IPS DF 6.9 (cell line): Measurements from ENCODE around the gene MACC1.

Experiments used
- DNase-seq: peaks from one replicate; pipeline ENCODE4 v3.0.0-alpha.2; 2013; ENCODE audit warnings: low read depth, low spot score
- H3K27ac ChIP-seq: one replicate; pipeline ENCODE4 v1.5.1; 2013; ENCODE audit warnings: low read length, control low read depth
- H3K27me3 ChIP-seq: 2 replicates; pipeline ENCODE4 v1.6.1; 2013; ENCODE audit warnings: mild to moderate bottlenecking, low read length; ENCODE audit not compliant: control insufficient read depth, insufficient read depth
- H3K36me3 ChIP-seq: 2 replicates; pipeline ENCODE4 v1.6.1; 2013; ENCODE audit warnings: low read length; ENCODE audit not compliant: control insufficient read depth, insufficient read depth
- H3K4me1 ChIP-seq: 2 replicates; pipeline ENCODE4 v1.6.1; 2013; ENCODE audit warnings: low read length; ENCODE audit not compliant: control insufficient read depth, insufficient read depth
- H3K4me3 ChIP-seq: 2 replicates; pipeline ENCODE4 v1.5.1; 2013; ENCODE audit warnings: mild to moderate bottlenecking, low read length
- H3K9me3 ChIP-seq: 2 replicates; pipeline ENCODE4 v1.6.1; 2013; ENCODE audit warnings: low read length, inconsistent platforms; ENCODE audit not compliant: control insufficient read depth, insufficient read depth
- WGBS: extraction: QIAGEN DNeasy Blood & Tissue Kit; methylation state at CpG from one replicate; pipeline ENCODE4 v1.1.7; 2013; ENCODE audit warnings: mixed read lengths, missing lambda C conversion rate; ENCODE audit not compliant: insufficient read length, insufficient coverage; 5-methylcytosine and 5-hydroxymethylcytosine counted together

Gene MACC1

GRCh38 chr7:20152511-20152910 is 64.7 kb downstream of the MACC1 start:
- H3K36me3 ChIP-seq, result no peaks in the 10 kb centered on the region; the same call in 1 of the 2 replicates
- H3K4me3 ChIP-seq, result no peak overlapping the region
- no peaks in the 10 kb centered on the region for H3K9me3 ChIP-seq
- no peak overlapping the region for H3K27ac ChIP-seq
- DNase-seq, result no peak
- H3K4me1 ChIP-seq, result no peaks in the 10 kb centered on the region
- no peaks in the 10 kb centered on the region for H3K27me3 ChIP-seq

GRCh38 chr7:20151708-20152456 is 65.3 kb downstream of the MACC1 start:
- no peaks in the 10 kb centered on the region for H3K4me1 ChIP-seq
- H3K27me3 ChIP-seq, result no peaks in the 10 kb centered on the region
- no CpG with 5 or more reads among the region's 4 CpGs for WGBS
- no peak overlapping the region for H3K27ac ChIP-seq
- DNase-seq, result no peak
- H3K4me3 ChIP-seq, result no peak overlapping the region
- H3K36me3 ChIP-seq, result no peaks in the 10 kb centered on the region; the same call in 1 of the 2 replicates
- no peaks in the 10 kb centered on the region for H3K9me3 ChIP-seq

GRCh38 chr7:20146451-20146850 is 70.7 kb downstream of the MACC1 start:
- Histone ChIP-seq H3K36me3 (no peaks in the 10 kb centered on the region), H3K4me3 (no peak overlapping the region)
- WGBS, result no CpG with 5 or more reads among the region's 3 CpGs

GRCh38 chr7:20144801-20145200 is 72.4 kb downstream of the MACC1 start:
- no CpG with 5 or more reads among the region's 3 CpGs for WGBS
- Histone ChIP-seq H3K9me3 (no peaks in the 10 kb centered on the region), H3K4me3 (no peak overlapping the region), H3K36me3 (no peaks in the 10 kb centered on the region), H3K4me1 (no peaks in the 10 kb centered on the region), H3K27me3 (no peaks in the 10 kb centered on the region), H3K27ac (no peak overlapping the region)
- DNase-seq, result no peak

More at GRCh38 chr7:20146451-20146850, 70.7 kb downstream of the MACC1 start:
- H3K9me3 ChIP-seq, result no peaks in the 10 kb centered on the region
- no peak overlapping the region for H3K27ac ChIP-seq
- no peak for DNase-seq
- H3K27me3 ChIP-seq, result no peaks in the 10 kb centered on the region
- no peaks in the 10 kb centered on the region for H3K4me1 ChIP-seq

- no peaks in the 10 kb centered on the region for H3K9me3 ChIP-seq
- H3K27ac ChIP-seq, result no peak overlapping the region
- H3K4me1 ChIP-seq, result no peaks in the 10 kb centered on the region
- DNase-seq, result no peak
- no peak overlapping the region for H3K4me3 ChIP-seq
- no peaks in the 10 kb centered on the region for H3K27me3 ChIP-seq
- no CpG with 5 or more reads among the region's 4 CpGs for WGBS
- H3K36me3 ChIP-seq, result no peaks in the 10 kb centered on the region
Observed at GRCh38 chr7:20141666-20142065, 75.5 kb downstream of the MACC1 start.

GRCh38 chr7:20141002-20141345 is 76.2 kb downstream of the MACC1 start:
- WGBS, result 100% methylated on average over 1 of the region's 2 CpGs

GRCh38 chr7:20140291-20141001 is 76.7 kb downstream of the MACC1 start:
- 100% methylated on average over 1 of the region's 4 CpGs for WGBS
- Histone ChIP-seq H3K4me1 (no peaks in the 10 kb centered on the region), H3K36me3 (no peaks in the 10 kb centered on the region), H3K27ac (no peak overlapping the region), H3K4me3 (no peak overlapping the region), H3K27me3 (no peaks in the 10 kb centered on the region), H3K9me3 (no peaks in the 10 kb centered on the region)
- no peak for DNase-seq

More at GRCh38 chr7:20141002-20141345, 76.2 kb downstream of the MACC1 start:
- Histone ChIP-seq H3K27ac (no peak overlapping the region), H3K9me3 (no peaks in the 10 kb centered on the region), H3K4me3 (no peak overlapping the region), H3K4me1 (no peaks in the 10 kb centered on the region), H3K27me3 (no peaks in the 10 kb centered on the region), H3K36me3 (no peaks in the 10 kb centered on the region)
- DNase-seq, result no peak

- H3K27me3 ChIP-seq, result no peaks in the 10 kb centered on the region; the same call in 1 of the 2 replicates
- no peak overlapping the region for H3K4me3 ChIP-seq
- no peaks in the 10 kb centered on the region for H3K36me3 ChIP-seq
- no peak overlapping the region for H3K27ac ChIP-seq
- H3K4me1 ChIP-seq, result no peaks in the 10 kb centered on the region
- no CpG with 5 or more reads among the region's 2 CpGs for whole genome bisulfite sequencing
- DNase-seq, result no peak
- H3K9me3 ChIP-seq, result no peaks in the 10 kb centered on the region
Observed at GRCh38 chr7:20136647-20137046, 80.5 kb downstream of the MACC1 start.

GRCh38 chr7:20133803-20134202 is 83.4 kb downstream of the MACC1 start:
- Histone ChIP-seq H3K4me3 (no peak overlapping the region), H3K4me1 (no peaks in the 10 kb centered on the region; the same call in 1 of the 2 replicates), H3K36me3 (no peaks in the 10 kb centered on the region), H3K9me3 (no peaks in the 10 kb centered on the region), H3K27ac (no peak overlapping the region), H3K27me3 (no peaks in the 10 kb centered on the region; the same call in 1 of the 2 replicates)
- DNase-seq, result no peak

- no peak for DNase-seq
- Histone ChIP-seq H3K4me1 (no peaks in the 10 kb centered on the region; the same call in 1 of the 2 replicates), H3K27ac (no peak overlapping the region), H3K4me3 (no peak overlapping the region), H3K36me3 (no peaks in the 10 kb centered on the region), H3K9me3 (no peaks in the 10 kb centered on the region), H3K27me3 (no peaks in the 10 kb centered on the region; the same call in 1 of the 2 replicates)
- WGBS, result no CpG with 5 or more reads among the region's 2 CpGs
Observed at GRCh38 chr7:20132585-20132984, 84.6 kb downstream of the MACC1 start.
